Lung (tissue), 12 donors: ENCODE results near the gene SUMO4. TPM values are rescaled to one million over a fixed set of nuclear protein-coding genes. Genes with fewer than 3 reads are reported as not detected.
A peak's percentile ranks its signal among the peaks of the same experiment; 100 is the strongest.

Source experiments
- ATAC-seq: fragments of 200-7000 bp; cut with Tn5 transposase; one replicate; pipeline ENCODE4 v1.9.1; 2020; ENCODE audit warnings: moderate number of reproducible peaks; ENCODE audit not compliant: insufficient read depth, low FRiP score
- DNase-seq, 3 donors: peaks; one replicate each; pipeline ENCODE4 v3.0.0-alpha.2; 2013 to 2017
- H3K27ac ChIP-seq, 2 donors: one replicate each; pipeline ENCODE4 v1.5.1; 2013; ENCODE audit warnings: mild to moderate bottlenecking in 2 of 2, moderate library complexity in 2 of 2, control low read depth in 1 of 2, inconsistent platforms in 1 of 2, low read depth in 1 of 2, low read length in 1 of 2
- H3K27me3 ChIP-seq, 3 donors: one replicate each; pipeline ENCODE4 v1.5.1; 2013; ENCODE audit warnings: low read length in 2 of 3; ENCODE audit not compliant: control insufficient read depth in 3 of 3, insufficient read depth in 3 of 3
- H3K36me3 ChIP-seq, 4 donors: one replicate each; pipeline ENCODE4 v1.5.1; 2013; ENCODE audit warnings: low read length in 4 of 4, mild to moderate bottlenecking in 1 of 4, moderate library complexity in 1 of 4; ENCODE audit not compliant: control insufficient read depth in 4 of 4, insufficient read depth in 4 of 4
- H3K4me1 ChIP-seq, 5 donors: one replicate each; pipeline ENCODE4 v1.5.1; 2013; ENCODE audit warnings: low read length in 5 of 5, mild to moderate bottlenecking in 2 of 5, moderate library complexity in 1 of 5; ENCODE audit not compliant: control insufficient read depth in 5 of 5, insufficient read depth in 5 of 5
- H3K4me3 ChIP-seq: one replicate; pipeline ENCODE4 v1.5.1; 2013; ENCODE audit warnings: mild to moderate bottlenecking, control low read depth, moderate library complexity
- H3K9ac ChIP-seq, 2 donors: one replicate each; pipeline ENCODE4 v1.5.1; 2013; ENCODE audit warnings: low read length in 2 of 2, control low read depth in 1 of 2; ENCODE audit not compliant: insufficient read depth in 1 of 2
- H3K9me3 ChIP-seq, 4 donors: one replicate each; pipeline ENCODE4 v1.5.1; 2013; ENCODE audit warnings: low read length in 3 of 4, mild to moderate bottlenecking in 1 of 4, moderate library complexity in 1 of 4; ENCODE audit not compliant: control insufficient read depth in 4 of 4, insufficient read depth in 3 of 4
- CTCF ChIP-seq: IDR thresholded peaks from 2 replicates; pipeline ENCODE4 v1.5.1; 2012; ENCODE audit warnings: mild to moderate bottlenecking; ENCODE audit errors: control extremely low read depth, extremely low read depth
- WGBS, 2 donors: extraction: QIAGEN DNeasy Blood & Tissue Kit; methylation state at CpG; one replicate each; pipeline ENCODE4 v1.1.7; 2013; 5-methylcytosine and 5-hydroxymethylcytosine counted together
- polyA plus RNA-seq, 2 donors: library from polyadenylated mRNA; stranded (reverse); fragments of 200-250 nt; gene quantifications; one replicate each; pipeline ENCODE4 v1.2.1, GENCODE V29; 2013
- total RNA-seq, 2 donors: library from RNA; depleted of rRNA in 1 of 2; stranded (reverse); fragments of >200 nt in 1 of 2; gene quantifications; one replicate each; pipeline ENCODE4 v1.2.1, GENCODE V29; 2014 to 2021
- donor health status: control.
- donor health status: control.
- donor health status: Bipolar disorder and iron deficiency.
- donor health status: healthy.
- donor health status: DM: yes; HTN: yes; CAD: no.

SUMO4 gene
- total and polyA plus RNA-seq, 4 donors = 0.11 to 12.9 (median 0.93) TPM

DNA sequence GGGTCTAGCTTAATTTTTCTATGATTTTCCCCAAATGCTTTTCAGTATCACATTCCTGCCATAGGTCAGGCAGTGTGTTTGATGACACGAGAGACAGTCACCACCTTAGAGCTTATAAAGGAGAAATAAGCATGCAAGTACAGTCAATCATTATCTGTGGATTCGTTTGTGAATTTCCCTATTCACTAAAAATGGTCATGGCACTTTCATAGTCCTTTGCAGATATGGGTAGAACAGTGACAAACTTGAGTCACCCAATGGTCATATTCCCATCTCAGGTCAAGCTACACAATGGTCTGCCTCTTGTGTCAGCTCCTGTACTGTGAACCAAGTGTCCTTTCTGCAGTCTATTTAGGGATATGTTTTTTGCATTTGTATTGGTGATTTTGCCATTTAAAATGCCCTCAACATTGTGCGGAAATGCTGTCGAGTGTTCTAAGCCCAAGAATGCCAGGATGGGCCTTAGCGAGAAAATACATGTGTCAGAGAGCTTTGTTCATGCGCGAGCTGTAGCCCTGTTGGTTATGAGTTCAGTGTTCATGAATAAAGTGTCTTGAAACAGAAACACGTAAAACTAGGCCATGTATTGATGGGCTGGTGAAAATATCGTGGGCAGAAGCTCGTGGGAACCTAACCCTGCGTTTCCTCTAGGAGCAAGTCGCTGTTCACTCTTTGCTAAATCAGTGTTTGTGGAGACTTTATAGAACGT lies 19.8 kb downstream of the SUMO4 start:
- H3K9ac ChIP-seq = no peak overlapping the region
- no peak for TF ChIP-seq CTCF

DNA sequence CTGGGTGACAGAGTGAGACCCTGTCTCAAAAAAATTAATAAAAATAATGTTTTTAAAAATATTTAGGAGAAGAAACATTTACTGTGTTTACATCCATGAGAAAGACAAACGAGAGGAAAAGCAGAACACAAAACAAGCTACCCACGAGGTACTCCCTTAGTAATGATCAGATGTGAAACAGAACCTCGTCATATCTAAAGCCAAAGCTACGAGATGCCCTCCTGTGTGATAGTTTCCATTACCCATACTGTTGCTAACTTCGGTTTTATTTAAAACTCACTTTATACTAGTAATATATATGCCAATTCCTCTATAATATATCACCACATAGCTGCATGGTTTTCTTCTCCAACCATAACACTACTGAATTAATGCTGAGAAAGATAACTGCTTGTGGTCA lies 21.1 kb downstream of the SUMO4 start:
- no peak for TF ChIP-seq CTCF
- Histone ChIP-seq H3K27me3 (no peaks in the 10 kb centered on the region), H3K9ac (no peak overlapping the region), H3K27ac (no peak overlapping the region), H3K36me3 (no peaks in the 10 kb centered on the region), H3K9me3 (peaks cover 0 to 2% (median 0%) of the 10 kb centered on the region in 4 donors), H3K4me3 (no peak overlapping the region), H3K4me1 (peaks cover 0 to 12% (median 0%) of the 10 kb centered on the region in 5 donors)
- ATAC-seq (no peak), DNase-seq (no peak)
- 79 to 87% methylated on average over 5 of the region's 5 CpGs for WGBS, 2 donors

More for the DNA sequence above, 19.8 kb downstream of the SUMO4 start:
- WGBS, 2 donors = 88 to 94% methylated on average over 13 of the region's 13 CpGs
- H3K27me3 ChIP-seq = no peaks in the 10 kb centered on the region
- H3K4me1 ChIP-seq = peaks cover 0 to 12% (median 0%) of the 10 kb centered on the region in 5 donors
- H3K4me3 ChIP-seq = no peak overlapping the region
- peaks cover 0 to 2% (median 0%) of the 10 kb centered on the region in 4 donors for H3K9me3 ChIP-seq
- H3K27ac ChIP-seq = no peak overlapping the region
- DNase-seq = no peak
- no peak for ATAC-seq
- H3K36me3 ChIP-seq = peaks cover 0 to under 1% (median 0%) of the 10 kb centered on the region in 4 donors

DNA sequence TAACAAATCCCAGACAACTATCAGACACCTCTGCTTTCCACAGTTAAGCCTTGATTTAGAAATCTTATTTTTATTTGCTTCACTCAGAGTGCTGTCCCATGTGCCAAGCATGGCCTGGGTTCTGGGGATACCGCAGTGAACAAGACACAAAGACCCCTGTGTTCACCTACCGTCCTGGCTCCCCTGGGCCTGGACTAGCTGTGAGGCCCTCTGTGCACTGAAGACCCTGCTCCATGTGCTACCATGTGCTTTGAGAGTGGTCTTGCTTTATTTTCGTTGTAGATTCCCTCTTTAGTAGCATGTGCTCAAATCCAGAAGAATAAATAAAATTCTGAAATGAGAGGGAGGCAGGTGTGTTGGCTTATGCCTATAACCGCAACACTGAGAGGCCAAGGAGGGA lies 22.5 kb downstream of the SUMO4 start:
- Histone ChIP-seq H3K36me3 (no peaks in the 10 kb centered on the region), H3K4me1 (peaks cover 0 to 12% (median 0%) of the 10 kb centered on the region in 5 donors), H3K27me3 (no peaks in the 10 kb centered on the region), H3K4me3 (no peak overlapping the region), H3K9ac (no peak overlapping the region), H3K27ac (no peak overlapping the region), H3K9me3 (no peaks in the 10 kb centered on the region)
- ATAC-seq (no peak), DNase-seq (no peak)
- TF ChIP-seq CTCF = no peak
- WGBS, 2 donors = 95 to 97% methylated on average over 4 of the region's 4 CpGs

DNA sequence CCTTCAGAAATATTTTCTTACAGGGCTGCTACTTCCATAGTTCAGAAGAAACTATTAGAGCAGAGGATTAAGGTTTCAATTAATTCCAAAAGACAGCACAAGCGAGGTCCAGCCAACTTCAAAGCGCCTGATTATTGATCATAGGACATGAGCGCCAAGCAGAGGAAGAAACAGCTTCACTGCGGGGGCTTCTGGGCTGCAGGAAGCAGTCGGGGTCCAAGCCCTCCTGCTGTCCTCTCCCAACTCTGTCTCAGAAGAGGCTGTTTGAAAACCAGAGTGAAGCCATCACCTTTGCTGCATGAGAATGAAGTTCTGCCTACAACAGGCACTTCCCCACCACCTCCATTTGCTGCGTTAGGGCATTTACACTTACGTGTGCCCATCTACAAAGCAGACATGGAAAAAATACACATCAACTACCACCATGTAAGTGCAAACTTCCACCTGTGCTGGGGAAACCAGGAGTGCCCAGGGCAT lies 23.9 kb downstream of the SUMO4 start:
- H3K4me3 ChIP-seq = no peak overlapping the region
- peak overlapping the region in 1 of 2 donors; percentile 17 for H3K27ac ChIP-seq
- ATAC-seq (no peak), DNase-seq (no peak)
- no peaks in the 10 kb centered on the region for H3K36me3 ChIP-seq
- H3K9me3 ChIP-seq = no peaks in the 10 kb centered on the region
- H3K27me3 ChIP-seq = no peaks in the 10 kb centered on the region
- H3K4me1 ChIP-seq = peaks cover 0 to 12% (median 0%) of the 10 kb centered on the region in 5 donors
- 58 to 80% methylated on average over 7 of the region's 7 CpGs for WGBS, 2 donors
- no peak overlapping the region for H3K9ac ChIP-seq
- no peak for TF ChIP-seq CTCF
